ENCODE data around the gene CCDC106.
A peak's percentile ranks its signal among the peaks of the same experiment; 100 is the strongest.

CCDC106 gene

DNA sequence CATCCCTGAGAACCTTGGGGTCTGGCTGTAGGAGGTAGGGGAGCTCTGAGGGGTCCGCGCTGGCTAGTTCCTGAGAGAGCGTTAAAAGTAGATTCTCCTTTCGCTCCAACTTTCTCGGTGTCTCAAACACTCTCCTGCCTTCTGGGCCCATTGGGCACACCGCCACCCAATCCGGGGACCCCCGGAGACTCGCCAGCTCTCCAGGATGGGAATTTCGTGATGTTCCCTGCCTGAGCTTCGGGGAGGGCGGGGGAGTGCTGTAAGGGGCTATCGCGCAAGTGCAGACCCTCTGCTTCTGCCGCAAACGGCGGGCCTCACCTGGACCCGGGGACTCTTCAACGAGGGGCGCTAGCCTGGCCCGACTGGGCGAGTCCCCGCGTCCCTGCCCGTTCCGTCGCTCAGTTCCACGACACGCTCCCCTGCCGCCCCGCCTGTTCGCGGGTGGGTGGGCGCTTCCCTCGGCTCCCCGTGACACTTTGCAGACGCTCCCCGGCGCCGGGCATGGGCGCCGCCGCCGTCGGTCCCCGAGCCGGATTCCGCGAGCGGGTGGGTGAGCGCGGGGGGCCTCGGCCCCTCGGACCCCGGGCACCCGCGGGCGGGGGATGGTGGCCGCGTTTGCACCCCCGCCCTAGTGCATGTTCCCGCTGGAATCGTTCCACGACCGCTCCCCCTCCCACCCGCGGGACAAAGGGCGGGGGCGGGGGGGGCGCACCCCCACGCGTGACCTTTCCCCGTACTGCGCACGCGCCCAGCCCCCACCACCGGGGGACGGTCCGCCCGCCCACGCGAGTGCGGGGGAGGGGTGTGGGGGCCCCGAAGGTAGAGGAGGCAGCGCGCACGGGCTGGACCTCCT, at the start of gene CCDC106:
Gene CCDC106, plus strand, starts transcription at position 481 of the 853 bp plus-strand sequence. CDS start 835 bp downstream, outside the sequence.
- DNase-seq (ENCODE audit: low read depth) = peak; percentile 65
- TF ChIP-seq, protein P1, sequence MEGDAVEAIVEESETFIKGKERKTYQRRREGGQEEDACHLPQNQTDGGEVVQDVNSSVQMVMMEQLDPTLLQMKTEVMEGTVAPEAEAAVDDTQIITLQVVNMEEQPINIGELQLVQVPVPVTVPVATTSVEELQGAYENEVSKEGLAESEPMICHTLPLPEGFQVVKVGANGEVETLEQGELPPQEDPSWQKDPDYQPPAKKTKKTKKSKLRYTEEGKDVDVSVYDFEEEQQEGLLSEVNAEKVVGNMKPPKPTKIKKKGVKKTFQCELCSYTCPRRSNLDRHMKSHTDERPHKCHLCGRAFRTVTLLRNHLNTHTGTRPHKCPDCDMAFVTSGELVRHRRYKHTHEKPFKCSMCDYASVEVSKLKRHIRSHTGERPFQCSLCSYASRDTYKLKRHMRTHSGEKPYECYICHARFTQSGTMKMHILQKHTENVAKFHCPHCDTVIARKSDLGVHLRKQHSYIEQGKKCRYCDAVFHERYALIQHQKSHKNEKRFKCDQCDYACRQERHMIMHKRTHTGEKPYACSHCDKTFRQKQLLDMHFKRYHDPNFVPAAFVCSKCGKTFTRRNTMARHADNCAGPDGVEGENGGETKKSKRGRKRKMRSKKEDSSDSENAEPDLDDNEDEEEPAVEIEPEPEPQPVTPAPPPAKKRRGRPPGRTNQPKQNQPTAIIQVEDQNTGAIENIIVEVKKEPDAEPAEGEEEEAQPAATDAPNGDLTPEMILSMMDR (IDR thresholded peaks at IDR 0.05; ENCODE audit: insufficient read depth, low read depth, low read length, missing control alignments) = no peak

DNA sequence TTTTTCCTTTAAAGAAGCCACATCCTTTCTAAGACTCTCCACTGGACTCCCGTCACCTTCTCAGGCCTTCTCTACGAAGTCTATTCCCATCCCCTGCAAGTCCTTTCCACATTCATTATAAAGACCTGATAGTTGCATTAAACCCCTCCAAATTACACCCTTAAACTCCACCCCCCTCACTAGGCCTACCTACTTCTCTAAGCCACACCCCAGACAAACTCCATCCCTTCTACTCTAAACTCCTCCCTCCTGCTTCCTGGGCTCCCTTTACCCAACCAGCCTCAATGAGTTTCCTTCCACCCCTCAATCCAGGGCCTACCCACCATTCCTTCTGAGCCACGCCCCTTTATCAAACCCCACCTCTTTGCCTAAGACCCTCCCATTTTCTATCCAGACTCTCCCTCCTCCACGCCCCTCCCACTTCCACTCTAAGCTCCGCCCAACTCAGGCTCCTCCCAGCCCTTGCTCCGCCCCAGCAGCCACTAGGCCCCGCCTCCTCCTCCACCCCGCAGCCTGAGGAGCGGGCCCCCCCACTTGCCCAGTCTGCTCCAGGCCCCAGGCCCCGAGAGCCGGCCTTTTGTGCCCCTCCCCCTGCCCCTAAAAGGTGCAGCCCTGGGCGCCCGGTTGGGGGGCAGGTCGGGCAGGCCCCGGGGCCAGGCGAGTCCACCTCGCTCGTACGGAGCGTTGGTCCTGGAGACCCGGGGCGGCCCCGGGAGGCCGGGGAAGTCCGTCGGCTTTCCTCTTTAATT, 49.1 kb upstream of the CCDC106 start:
- TF ChIP-seq, protein P1 (IDR thresholded peaks at IDR 0.05; ENCODE audit: insufficient read depth, low read depth, low read length, missing control alignments) = no peak
- H3K4me3 ChIP-seq (ENCODE audit: low read length) = peak overlapping the region; percentile 90
- DNase-seq (ENCODE audit: low read depth) = peak; percentile 96

More for the DNA sequence above, at the start of gene CCDC106:
- peak within 1 kb of the TSS; percentile 64 for H3K4me3 ChIP-seq (ENCODE audit: low read length)

DNA sequence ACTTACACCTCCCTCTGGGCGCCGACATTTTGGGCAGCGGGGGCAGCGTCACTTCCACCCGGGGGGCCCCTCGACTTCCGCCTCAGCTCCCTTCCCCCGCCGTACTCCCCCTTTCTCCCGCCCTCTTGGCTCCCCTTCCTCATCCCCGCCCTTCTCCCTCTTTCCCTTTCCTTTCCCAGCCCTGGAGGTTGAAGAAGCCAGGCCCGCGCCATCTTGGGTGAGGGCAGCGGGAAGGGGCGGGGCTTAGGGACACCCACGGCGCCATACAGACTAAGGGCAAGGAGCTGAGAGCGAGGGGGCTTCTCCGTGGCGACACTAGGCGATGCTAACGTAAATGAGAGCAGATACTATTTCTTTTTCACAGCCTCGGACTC, 48.6 kb upstream of the CCDC106 start, which contains the start of gene FIZ1:
Gene FIZ1, minus strand, starts transcription at position 50 of the 374 bp plus-strand sequence. CDS start 1,652 bp downstream, outside the sequence.
- TF ChIP-seq, protein P1 (IDR thresholded peaks at IDR 0.05; ENCODE audit: insufficient read depth, low read depth, low read length, missing control alignments) = no peak
- DNase-seq (ENCODE audit: low read depth) = peak; percentile 99
- H3K4me3 ChIP-seq (ENCODE audit: low read length) = peak within 1 kb of the TSS; percentile 90

DNA sequence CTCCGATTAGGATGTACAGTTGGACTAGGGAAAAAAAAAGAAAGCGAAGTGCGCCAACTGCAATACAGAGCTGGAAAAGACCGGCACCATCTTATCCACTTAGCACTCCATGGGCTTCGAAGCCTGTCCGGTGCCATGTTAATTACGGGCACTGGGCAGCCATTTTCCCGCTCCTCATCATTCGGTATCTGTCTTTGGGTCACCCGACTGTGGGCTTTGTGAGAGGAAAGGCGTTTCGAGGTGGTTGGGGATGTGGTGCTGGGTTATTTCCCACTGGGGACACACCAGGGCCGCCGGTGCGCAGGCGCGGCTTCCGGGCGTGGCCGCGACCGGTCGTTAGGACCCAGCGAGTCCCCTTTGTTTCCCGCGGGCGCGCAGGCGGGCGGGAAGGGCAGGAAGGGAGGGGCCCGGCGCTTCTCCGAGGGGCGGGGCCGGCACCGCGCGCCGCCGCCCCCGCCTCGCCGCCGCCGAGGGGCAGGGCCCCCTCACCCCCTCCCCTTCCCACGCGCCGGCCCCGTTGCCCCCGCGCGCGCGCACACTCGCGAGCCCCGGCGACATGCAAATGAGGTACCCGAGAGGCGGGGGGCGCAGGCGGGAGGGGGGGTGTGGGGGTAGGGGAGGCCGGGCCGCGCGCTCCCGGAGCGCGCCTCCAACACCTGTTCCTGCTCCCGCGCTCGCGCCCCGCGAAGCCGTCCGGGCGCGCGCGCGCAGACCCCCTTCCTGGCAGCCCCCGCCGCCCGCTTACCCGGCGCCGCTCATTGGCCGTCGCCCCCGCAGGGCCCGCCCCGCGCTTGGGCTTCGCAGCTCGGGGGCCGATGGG, 48.0 kb upstream of the CCDC106 start, which contains the start of gene ZNF524:
Gene ZNF524, plus strand, starts transcription at position 447 of the 820 bp plus-strand sequence. CDS start 1,825 bp downstream, outside the sequence.
- peak within 1 kb of the TSS; percentile 90 for H3K4me3 ChIP-seq (ENCODE audit: low read length)
- TF ChIP-seq, protein P1 (IDR thresholded peaks at IDR 0.05; ENCODE audit: insufficient read depth, low read depth, low read length, missing control alignments) = no peak
- peak; percentile 88 for DNase-seq (ENCODE audit: low read depth)

DNA sequence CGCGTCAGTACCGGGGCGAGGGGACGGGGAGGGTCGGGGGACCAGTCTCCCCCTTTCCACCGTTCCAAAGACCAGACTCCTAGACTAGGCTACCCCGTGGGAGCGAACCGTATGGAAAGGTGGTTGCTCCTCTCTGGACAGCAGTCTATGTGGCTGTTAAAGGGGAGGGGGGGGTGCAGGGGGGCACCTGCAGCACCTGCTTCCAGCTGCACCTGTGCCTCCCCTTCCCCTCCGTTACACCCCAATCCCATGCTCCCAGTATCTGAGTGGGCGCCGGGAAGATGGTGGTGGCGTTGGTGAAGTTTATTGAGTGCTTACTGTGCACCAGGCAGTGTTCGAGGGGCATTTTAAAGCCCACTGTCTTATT, 47.4 kb upstream of the CCDC106 start:
- TF ChIP-seq, protein P1 (IDR thresholded peaks at IDR 0.05; ENCODE audit: insufficient read depth, low read depth, low read length, missing control alignments) = no peak
- DNase-seq (ENCODE audit: low read depth) = no peak

DNA sequence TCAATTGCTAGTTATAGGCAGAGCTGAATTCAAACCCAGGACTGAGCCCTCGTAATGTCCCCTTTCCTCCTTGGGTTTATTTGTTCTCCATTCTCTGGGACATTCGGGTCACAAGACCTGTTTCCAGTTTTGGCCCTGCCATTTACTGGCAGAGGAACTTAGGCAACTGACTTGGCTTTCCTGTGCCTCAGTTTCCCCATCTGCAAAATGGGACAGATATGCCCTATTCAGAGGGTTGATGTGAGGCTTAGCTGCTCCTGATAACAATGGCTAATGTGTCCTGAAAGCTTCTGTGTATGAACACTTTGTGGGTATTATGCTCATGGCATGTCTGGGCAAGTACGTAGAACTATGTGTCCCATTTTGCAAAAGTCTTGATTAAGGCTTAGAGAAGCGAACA, 46.9 kb upstream of the CCDC106 start:
- peak overlapping the region; percentile 90 for H3K4me3 ChIP-seq (ENCODE audit: low read length)
- DNase-seq (ENCODE audit: low read depth) = peak; percentile 85
- TF ChIP-seq, protein P1 (IDR thresholded peaks at IDR 0.05; ENCODE audit: insufficient read depth, low read depth, low read length, missing control alignments) = no peak

More for the DNA sequence above, 47.4 kb upstream of the CCDC106 start:
- H3K4me3 ChIP-seq (ENCODE audit: low read length) = peak overlapping the region; percentile 90

Measured in epithelial cell of esophagus (primary cell).